NCI-H226 (cell line): ENCODE data around the gene POTEG.
"Not testable (repeated sequence)": the region's sequence is repeated elsewhere in the genome, so short reads cannot be mapped to it uniquely, and the experiment has no call there.

ENCODE experiments used
- DNase-seq: peaks from one replicate; pipeline ENCODE4 v3.0.0-alpha.2; 2015

POTEG gene

GRCh38 chr14:19434241-19434640, at the start of gene POTEG:
Gene POTEG (minus strand): TSS chr14:19434341. CDS start chr14:19434289, 52 bp downstream.
- not testable (repeated sequence) for DNase-seq

GRCh38 chr14:19482093-19482492, 48.0 kb upstream of the POTEG start:
- not testable (repeated sequence) for DNase-seq

- not testable (repeated sequence) for DNase-seq
Observed at GRCh38 chr14:19481421-19481820, 47.3 kb upstream of the POTEG start.

GRCh38 chr14:19480491-19480890, 46.4 kb upstream of the POTEG start:
- DNase-seq = not testable (repeated sequence)

GRCh38 chr14:19445761-19446160, 11.6 kb upstream of the POTEG start:
- not testable (repeated sequence) for DNase-seq

- not testable (repeated sequence) for DNase-seq
Observed at GRCh38 chr14:19439826-19440225, 5.7 kb upstream of the POTEG start.

- DNase-seq = not testable (repeated sequence)
Observed at GRCh38 chr14:19439219-19439618, 5.1 kb upstream of the POTEG start.

GRCh38 chr14:19437126-19437443, 2.9 kb upstream of the POTEG start:
- not testable (repeated sequence) for DNase-seq

- DNase-seq = not testable (repeated sequence)
Observed at GRCh38 chr14:19436311-19437125, 2.4 kb upstream of the POTEG start.

- not testable (repeated sequence) for DNase-seq
Observed at GRCh38 chr14:19435852-19436251, 1.7 kb upstream of the POTEG start.

- DNase-seq = not testable (repeated sequence)
Observed at GRCh38 chr14:19434891-19435290, 750 bp upstream of the POTEG start.

- DNase-seq = not testable (repeated sequence)
Observed at GRCh38 chr14:19433765-19434164, 376 bp downstream of the POTEG start.

GRCh38 chr14:19408519-19408918, 25.6 kb downstream of the POTEG start:
- DNase-seq = not testable (repeated sequence)

GRCh38 chr14:19402097-19402496, 32.0 kb downstream of the POTEG start:
- DNase-seq = not testable (repeated sequence)

GRCh38 chr14:19394727-19395126, 39.4 kb downstream of the POTEG start:
- not testable (repeated sequence) for DNase-seq

GRCh38 chr14:19390230-19390629, 43.9 kb downstream of the POTEG start:
- DNase-seq = not testable (repeated sequence)

GRCh38 chr14:19388741-19389140, 45.4 kb downstream of the POTEG start:
- not testable (repeated sequence) for DNase-seq

GRCh38 chr14:19386996-19387395, 47.1 kb downstream of the POTEG start:
- DNase-seq = not testable (repeated sequence)

GRCh38 chr14:19386309-19386708, 47.8 kb downstream of the POTEG start:
- not testable (repeated sequence) for DNase-seq

- not testable (repeated sequence) for DNase-seq
Observed at GRCh38 chr14:19384088-19384781, 49.9 kb downstream of the POTEG start.

GRCh38 chr14:19383008-19383584, 51.0 kb downstream of the POTEG start:
- not testable (repeated sequence) for DNase-seq

- DNase-seq = not testable (repeated sequence)
Observed at GRCh38 chr14:19380137-19380536, 54.0 kb downstream of the POTEG start.

- peak; percentile 1 for DNase-seq
Observed at GRCh38 chr14:19374451-19374903, 59.7 kb downstream of the POTEG start.
